T-cell (primary cell): ENCODE measurements around the gene OTOA. TPM values are rescaled to one million over a fixed set of nuclear protein-coding genes. Genes with fewer than 3 reads are reported as not detected.
"Not testable (repeated sequence)": the region's sequence is repeated elsewhere in the genome, so short reads cannot be mapped to it uniquely, and the experiment has no call there.

ENCODE experiments used
- ATAC-seq, 4 experiments: fragments of 200-7000 bp in 3 of 4; fragments of 150-1000 bp in 1 of 4; cut with Tn5 transposase; replicated peaks in 1 of 4; 1 replicate in 3 of 4; 2 replicates in 1 of 4; pipeline ENCODE4 v1.10.0; 2021; ENCODE audit warnings: moderate library complexity in 3 of 4, mild to moderate bottlenecking in 2 of 4, moderate number of reproducible peaks in 1 of 4
- CTCF ChIA-PET, 2 donors: fragments of 300-600 bp; sonication (Branson Sonifier 250); formaldehyde crosslinking; loops; one replicate each; lab custom pipeline; 2022; ENCODE audit warnings: antibody characterized with exemption in 2 of 2; lab: Charles Lee
- POLR2A ChIA-PET, 2 donors: fragments of 300-600 bp; sonication (Branson Sonifier 250); formaldehyde crosslinking; loops; one replicate each; lab custom pipeline; 2022; ENCODE audit warnings: antibody characterized with exemption in 2 of 2; lab: Charles Lee
- DNase-seq, 35 experiments: peaks; one replicate each; pipeline versions ENCODE4 v3.0.0 to v3.0.0-alpha.2; 2013 to 2023
- H3K27ac ChIP-seq: one replicate; pipeline ENCODE4 v1.5.1; 2013; ENCODE audit warnings: low read length
- H3K27me3 ChIP-seq, 2 experiments: replicated peaks in 1 of 2; 1 replicate in 1 of 2; 2 replicates in 1 of 2; pipeline versions ENCODE4 v1.6.1 to v1.7.0; 2013; ENCODE audit warnings: low read length in 1 of 2, mixed read lengths in 1 of 2; ENCODE audit not compliant: control insufficient read depth in 2 of 2, insufficient read depth in 2 of 2; ENCODE audit errors: extremely low read depth in 1 of 2
- H3K36me3 ChIP-seq, 2 donors: 1 replicate in 1 of 2; 2 replicates in 1 of 2; pipeline versions ENCODE4 v1.6.1 to v1.7.0; 2013; ENCODE audit warnings: low read length in 1 of 2; ENCODE audit not compliant: control insufficient read depth in 2 of 2, insufficient read depth in 1 of 2; ENCODE audit errors: extremely low read depth in 1 of 2
- H3K4me1 ChIP-seq, 2 experiments: 1 replicate in 1 of 2; 2 replicates in 1 of 2; pipeline versions ENCODE4 v1.6.1 to v1.7.0; 2013; ENCODE audit warnings: low read length in 2 of 2, mixed read lengths in 1 of 2; ENCODE audit not compliant: insufficient read depth in 2 of 2, control insufficient read depth in 1 of 2; ENCODE audit errors: extremely low read depth in 1 of 2
- H3K4me3 ChIP-seq, 2 donors: 1 replicate in 1 of 2; 2 replicates in 1 of 2; pipeline versions ENCODE4 v1.5.1 to v1.7.0; 2013; ENCODE audit warnings: mild to moderate bottlenecking in 2 of 2, low read length in 1 of 2, moderate library complexity in 1 of 2; ENCODE audit not compliant: control insufficient read depth in 1 of 2; ENCODE audit errors: extremely low read depth in 1 of 2
- H3K9me3 ChIP-seq: 2 replicates; pipeline ENCODE4 v1.7.0; 2013
- H3K27ac Mint-ChIP-seq, 2 donors: one replicate each; pipeline ENCODE4 v1.8.0; 2020 to 2021; ENCODE audit warnings: mild to moderate bottlenecking in 2 of 2, mixed read lengths in 2 of 2
- H3K27me3 Mint-ChIP-seq, 2 donors: one replicate each; pipeline ENCODE4 v1.8.0; 2021 to 2022; ENCODE audit warnings: mixed read lengths in 2 of 2
- H3K36me3 Mint-ChIP-seq: one replicate; pipeline ENCODE4 v1.8.0; 2021; ENCODE audit warnings: mixed read lengths
- H3K4me1 Mint-ChIP-seq, 3 donors: one replicate each; pipeline ENCODE4 v1.8.0; 2020 to 2022; ENCODE audit warnings: mixed read lengths in 3 of 3, mild to moderate bottlenecking in 1 of 3
- H3K4me3 Mint-ChIP-seq, 3 donors: one replicate each; pipeline ENCODE4 v1.8.0; 2020 to 2022; ENCODE audit warnings: mild to moderate bottlenecking in 3 of 3, mixed read lengths in 3 of 3, moderate library complexity in 3 of 3
- H3K9me3 Mint-ChIP-seq, 3 donors: one replicate each; pipeline ENCODE4 v1.8.0; 2020 to 2022; ENCODE audit warnings: mixed read lengths in 3 of 3
- whole genome bisulfite sequencing: methylation state at CpG from one replicate; pipeline ENCODE4 v1.1.5; 2013; ENCODE audit warnings: missing lambda C conversion rate; ENCODE audit not compliant: insufficient coverage; 5-methylcytosine and 5-hydroxymethylcytosine counted together
- total RNA-seq, 35 experiments: library from RNA in 6 of 35; stranded (reverse) in 6 of 35; fragments of 120-200 nt in 1 of 35; gene quantifications; one replicate each; pipeline versions ENCODE4 v1.2.1 to v1.2.4 and lab custom pipeline; 2013 to 2026

The OTOA gene
- total RNA-seq, 5 donors from 2014 or later (not counting 1 experiment from before 2014, with no cell fraction given) = 0.18 to 0.20 (median 0.19) TPM; not detected in 2

DNA sequence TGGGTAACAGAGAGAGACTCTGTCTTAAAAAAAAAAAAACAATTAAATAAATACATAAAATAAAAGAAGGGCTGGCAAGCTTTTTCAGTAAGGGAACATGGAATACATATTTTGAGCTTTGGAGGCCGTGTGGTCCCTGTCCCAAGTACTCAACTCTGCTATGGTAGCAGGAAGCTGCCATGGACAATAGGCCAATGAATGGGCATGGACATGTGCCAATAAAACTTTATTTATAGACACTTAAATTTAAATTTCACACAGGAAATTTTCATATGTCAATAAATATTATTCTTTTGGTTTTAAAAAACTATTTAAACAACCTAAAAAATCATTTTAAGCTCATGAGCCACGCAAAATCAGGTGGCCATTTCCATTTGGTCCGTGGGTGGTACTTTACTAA, 3.8 kb downstream of the OTOA start:
- Histone ChIP-seq H3K4me1 (peaks cover 3 to 7% of the 10 kb centered on the region in 2 experiments), H3K36me3 (no peaks in the 10 kb centered on the region), H3K27me3 (peaks cover 0 to 17% of the 10 kb centered on the region in 2 experiments), H3K9me3 (no peaks in the 10 kb centered on the region), H3K27ac (no peak overlapping the region), H3K4me3 (no peak overlapping the region)
- peaks cover 3 to 10% (median 10%) of the 10 kb centered on the region in 3 donors for H3K4me1 Mint-ChIP-seq
- 83% methylated on average over 3 of the region's 3 CpGs for WGBS
- DNase-seq (no peak), ATAC-seq (no peak)
- no peaks in the 10 kb centered on the region for H3K36me3 Mint-ChIP-seq
- no peaks in the 10 kb centered on the region for H3K9me3 Mint-ChIP-seq
- peaks cover 5 to 6% of the 10 kb centered on the region in 2 donors for H3K27me3 Mint-ChIP-seq
- POLR2A ChIA-PET = no interaction called here
- CTCF ChIA-PET = interaction anchor here (0.5 to 1.1 kb wide), 3 partner anchors 10 to 25 kb away, joined by 3 read pairs; no protein-coding TSS in a partner anchor
- no peak overlapping the region for H3K27ac Mint-ChIP-seq
- no peak overlapping the region for H3K4me3 Mint-ChIP-seq

DNA sequence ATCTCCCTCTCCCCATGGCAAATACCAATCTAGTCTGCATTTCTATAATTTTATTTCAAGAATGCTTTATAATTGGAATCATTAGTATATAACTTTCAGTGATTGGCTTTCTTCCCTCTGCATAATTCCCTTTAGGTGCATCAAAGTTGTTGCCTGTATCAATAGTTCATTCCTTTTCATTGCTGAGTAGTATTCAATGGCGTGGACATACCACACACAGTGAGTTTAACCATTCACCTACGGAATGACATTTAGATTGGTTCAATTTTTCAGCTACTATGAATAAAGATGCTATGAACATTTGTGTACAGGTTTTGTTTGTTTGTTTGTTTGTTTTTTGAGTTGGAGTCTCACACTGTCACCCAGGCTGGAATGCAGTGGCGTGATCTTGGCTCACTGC, 9.7 kb downstream of the OTOA start:
- 100% methylated on average over 1 of the region's 3 CpGs for WGBS
- no peak overlapping the region for H3K27ac Mint-ChIP-seq

DNA sequence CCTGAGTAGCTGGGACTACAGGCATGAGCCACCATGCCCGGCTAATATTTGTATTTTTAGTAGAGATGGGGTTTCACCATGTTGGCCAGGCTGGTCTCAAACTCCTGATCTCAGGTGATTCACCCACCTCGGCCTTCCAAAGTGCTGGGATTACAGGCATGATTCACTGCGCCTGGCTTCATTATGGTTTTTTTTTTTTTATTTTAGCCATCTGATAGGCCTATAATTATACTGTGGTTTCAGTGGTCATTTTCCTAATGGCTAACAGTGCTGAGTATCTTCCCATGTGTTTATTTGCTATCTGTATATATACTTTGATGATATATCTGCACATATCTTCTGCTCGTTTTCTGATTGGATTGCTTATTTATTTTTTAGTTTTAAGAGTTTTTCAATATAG, 10.7 kb downstream of the OTOA start:
- H3K27me3 ChIP-seq, H3K36me3 ChIP-seq, H3K4me3 Mint-ChIP-seq, POLR2A ChIA-PET, H3K4me1 Mint-ChIP-seq, DNase-seq, H3K9me3 ChIP-seq, H3K27ac Mint-ChIP-seq, H3K9me3 Mint-ChIP-seq, H3K4me1 ChIP-seq, CTCF ChIA-PET, H3K36me3 Mint-ChIP-seq, H3K4me3 ChIP-seq, ATAC-seq, H3K27ac ChIP-seq: not testable (repeated sequence)
- peaks cover 3 to 10% of the 10 kb centered on the region in 2 donors for H3K27me3 Mint-ChIP-seq
- WGBS = 100% methylated on average over 1 of the region's 4 CpGs

More for the DNA sequence above, 9.7 kb downstream of the OTOA start:
- POLR2A ChIA-PET = no interaction called here
- CTCF ChIA-PET = no interaction called here
- DNase-seq = no peak
- Histone ChIP-seq H3K4me1 (no peaks in the 10 kb centered on the region), H3K27ac (no peak overlapping the region), H3K27me3 (peaks cover 0 to 7% of the 10 kb centered on the region in 2 experiments), H3K9me3 (no peaks in the 10 kb centered on the region), H3K36me3 (no peaks in the 10 kb centered on the region), H3K4me3 (no peak overlapping the region)
- Mint-ChIP-seq H3K4me3 (no peak overlapping the region), H3K36me3 (peaks cover 3% of the 10 kb centered on the region), H3K9me3 (peaks cover 4 to 5% (median 4%) of the 10 kb centered on the region in 3 donors), H3K4me1 (no peaks in the 10 kb centered on the region), H3K27me3 (peaks cover 3 to 6% of the 10 kb centered on the region in 2 donors)
- no peak for ATAC-seq

GRCh38 chr16:21680714-21681113, 16.9 kb downstream of the OTOA start:
- H3K4me3 Mint-ChIP-seq, H3K27ac ChIP-seq, H3K4me1 Mint-ChIP-seq, H3K27me3 Mint-ChIP-seq, POLR2A ChIA-PET, H3K27ac Mint-ChIP-seq, DNase-seq, H3K9me3 Mint-ChIP-seq, ATAC-seq, H3K36me3 Mint-ChIP-seq, H3K9me3 ChIP-seq, CTCF ChIA-PET, H3K4me1 ChIP-seq, H3K36me3 ChIP-seq, H3K4me3 ChIP-seq: not testable (repeated sequence)
- H3K27me3 ChIP-seq = peaks cover 0 to 15% of the 10 kb centered on the region in 2 experiments
- WGBS = 100% methylated on average over 1 of the region's 5 CpGs

GRCh38 chr16:21683184-21683583, 19.4 kb downstream of the OTOA start:
- POLR2A ChIA-PET = no interaction called here
- Histone ChIP-seq H3K27ac (no peak overlapping the region), H3K4me1 (peaks cover 0 to 2% of the 10 kb centered on the region in 2 experiments), H3K4me3 (no peak overlapping the region), H3K27me3 (peaks cover 0 to 15% of the 10 kb centered on the region in 2 experiments), H3K36me3 (no peaks in the 10 kb centered on the region), H3K9me3 (no peaks in the 10 kb centered on the region)
- no peaks in the 10 kb centered on the region for H3K9me3 Mint-ChIP-seq
- H3K4me1 Mint-ChIP-seq = peaks cover 0 to 4% (median 0%) of the 10 kb centered on the region in 3 donors
- no peak overlapping the region for H3K4me3 Mint-ChIP-seq
- no peak overlapping the region for H3K27ac Mint-ChIP-seq
- no peak for ATAC-seq
- DNase-seq = no peak
- H3K36me3 Mint-ChIP-seq = no peaks in the 10 kb centered on the region
- H3K27me3 Mint-ChIP-seq = peaks cover 4 to 9% of the 10 kb centered on the region in 2 donors
- WGBS = no CpG with 5 or more reads among the region's 3 CpGs
- CTCF ChIA-PET = interaction anchor here (0.7 kb wide), 3 partner anchors 11 to 328 kb away, joined by 3 to 4 read pairs (median 3); no protein-coding TSS in a partner anchor

DNA sequence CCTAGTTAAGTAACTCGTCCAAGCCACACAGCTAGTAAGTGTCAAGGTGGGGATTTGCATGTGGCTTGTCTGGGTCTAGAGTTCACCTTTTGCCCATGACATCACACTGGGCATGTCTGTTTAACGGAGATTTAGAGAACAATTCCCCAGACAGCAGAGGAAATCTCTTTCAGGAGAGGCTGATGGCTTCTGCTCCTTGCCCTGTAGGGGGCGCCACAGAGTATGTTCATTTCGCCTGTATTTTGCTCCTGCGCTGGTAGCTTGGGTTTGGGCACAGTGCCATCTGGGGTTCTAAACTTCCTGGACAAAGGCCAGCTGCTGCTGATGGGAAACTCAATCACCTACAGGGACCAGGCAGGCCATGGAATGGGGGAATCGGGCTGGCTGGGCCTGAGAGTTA, 20.4 kb downstream of the OTOA start:
- Mint-ChIP-seq H3K27me3 (peaks cover 0 to 7% of the 10 kb centered on the region in 2 donors), H3K27ac (no peak overlapping the region), H3K4me3 (no peak overlapping the region), H3K36me3 (no peaks in the 10 kb centered on the region), H3K4me1 (peaks cover 0 to 4% (median 0%) of the 10 kb centered on the region in 3 donors), H3K9me3 (no peaks in the 10 kb centered on the region)
- peak in 21 of 35 experiments; percentile 0 to 57 (median 17) for DNase-seq
- H3K9me3 ChIP-seq = no peaks in the 10 kb centered on the region
- CTCF ChIA-PET = interaction anchor here (0.5 to 1.0 kb wide), 2 partner anchors 12 to 14 kb away, joined by 3 read pairs; no protein-coding TSS in a partner anchor
- H3K27ac ChIP-seq = no peak overlapping the region
- no peak for ATAC-seq
- peaks cover 0 to 2% of the 10 kb centered on the region in 2 experiments for H3K4me1 ChIP-seq
- no peak overlapping the region for H3K4me3 ChIP-seq
- POLR2A ChIA-PET = no interaction called here
- peaks cover 0 to 15% of the 10 kb centered on the region in 2 experiments for H3K27me3 ChIP-seq
- WGBS = 19% methylated on average over 4 of the region's 6 CpGs
- no peaks in the 10 kb centered on the region for H3K36me3 ChIP-seq
